Measurements from ENCODE around the gene CLASP1.

The CLASP1 gene

DNA sequence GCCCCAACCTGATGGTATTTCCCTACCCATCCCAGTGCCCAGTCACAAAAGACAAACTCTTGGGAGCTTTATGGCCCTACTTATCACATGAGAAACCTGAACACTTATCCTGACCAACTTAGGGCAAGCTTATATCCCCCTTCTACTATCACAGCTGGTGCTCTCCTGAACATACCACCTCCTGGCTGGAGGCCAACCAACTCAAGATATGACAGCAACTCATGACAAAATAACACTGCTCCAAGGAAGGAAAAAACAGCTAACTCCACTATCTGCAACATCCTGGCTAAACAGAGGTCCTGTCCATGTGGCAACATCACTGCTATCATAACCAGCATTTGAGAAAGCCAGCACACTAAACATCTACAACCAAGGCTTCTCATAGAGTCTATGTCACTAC lies 20.9 kb upstream of the CLASP1 start:
- Histone ChIP-seq H3K4me3 (no peak overlapping the region), H3K27ac (no peak overlapping the region)
- TF ChIP-seq, protein P1, sequence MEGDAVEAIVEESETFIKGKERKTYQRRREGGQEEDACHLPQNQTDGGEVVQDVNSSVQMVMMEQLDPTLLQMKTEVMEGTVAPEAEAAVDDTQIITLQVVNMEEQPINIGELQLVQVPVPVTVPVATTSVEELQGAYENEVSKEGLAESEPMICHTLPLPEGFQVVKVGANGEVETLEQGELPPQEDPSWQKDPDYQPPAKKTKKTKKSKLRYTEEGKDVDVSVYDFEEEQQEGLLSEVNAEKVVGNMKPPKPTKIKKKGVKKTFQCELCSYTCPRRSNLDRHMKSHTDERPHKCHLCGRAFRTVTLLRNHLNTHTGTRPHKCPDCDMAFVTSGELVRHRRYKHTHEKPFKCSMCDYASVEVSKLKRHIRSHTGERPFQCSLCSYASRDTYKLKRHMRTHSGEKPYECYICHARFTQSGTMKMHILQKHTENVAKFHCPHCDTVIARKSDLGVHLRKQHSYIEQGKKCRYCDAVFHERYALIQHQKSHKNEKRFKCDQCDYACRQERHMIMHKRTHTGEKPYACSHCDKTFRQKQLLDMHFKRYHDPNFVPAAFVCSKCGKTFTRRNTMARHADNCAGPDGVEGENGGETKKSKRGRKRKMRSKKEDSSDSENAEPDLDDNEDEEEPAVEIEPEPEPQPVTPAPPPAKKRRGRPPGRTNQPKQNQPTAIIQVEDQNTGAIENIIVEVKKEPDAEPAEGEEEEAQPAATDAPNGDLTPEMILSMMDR (IDR thresholded peaks at IDR 0.05): no peak
- no peak for DNase-seq (ENCODE audit: low spot score)

DNA sequence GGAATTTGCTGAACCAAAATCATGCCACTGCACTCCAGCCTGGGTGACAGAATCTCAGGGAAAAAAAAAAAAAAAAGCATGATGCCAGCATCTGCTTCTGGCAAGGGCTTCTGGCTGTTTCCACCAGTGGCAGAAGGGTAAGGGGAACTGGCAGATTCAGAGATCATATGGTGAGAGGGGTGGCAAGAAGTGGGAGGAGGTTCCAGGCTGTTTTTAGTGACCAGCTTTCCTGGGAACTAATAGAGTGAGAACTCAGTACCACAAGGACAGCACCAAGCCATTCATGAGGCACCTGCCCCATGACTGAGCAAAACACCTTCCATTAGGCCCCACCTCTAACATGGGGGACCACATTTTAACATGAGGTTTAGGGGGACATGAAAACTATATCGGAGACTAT lies 18.4 kb upstream of the CLASP1 start:
- TF ChIP-seq, protein P1 (IDR thresholded peaks at IDR 0.05): no peak
- no peak overlapping the region for H3K4me3 ChIP-seq
- H3K27ac ChIP-seq: no peak overlapping the region
- no peak for DNase-seq (ENCODE audit: low spot score)

DNA sequence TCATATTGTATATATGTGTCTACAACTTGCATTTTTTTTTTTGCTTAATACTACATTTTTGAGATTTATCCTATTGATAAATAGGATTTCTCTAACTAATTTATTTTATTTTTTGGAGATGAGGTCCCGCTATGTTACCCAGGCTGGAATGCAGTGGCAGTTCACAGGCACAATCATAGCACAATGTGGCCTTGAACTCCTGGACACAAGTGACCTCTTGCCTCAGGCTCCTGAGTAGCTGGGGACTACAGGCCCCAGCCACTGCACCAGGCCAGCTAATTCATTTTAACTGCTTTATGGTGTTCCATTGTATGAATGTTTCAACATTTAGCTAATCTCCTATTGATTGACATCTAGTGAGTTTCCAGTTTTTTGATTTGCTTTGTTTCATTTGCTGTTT lies 16.8 kb upstream of the CLASP1 start:
- no peak overlapping the region for H3K27ac ChIP-seq
- DNase-seq (ENCODE audit: low spot score): no peak
- TF ChIP-seq, protein P1 (IDR thresholded peaks at IDR 0.05): no peak
- no peak overlapping the region for H3K4me3 ChIP-seq

DNA sequence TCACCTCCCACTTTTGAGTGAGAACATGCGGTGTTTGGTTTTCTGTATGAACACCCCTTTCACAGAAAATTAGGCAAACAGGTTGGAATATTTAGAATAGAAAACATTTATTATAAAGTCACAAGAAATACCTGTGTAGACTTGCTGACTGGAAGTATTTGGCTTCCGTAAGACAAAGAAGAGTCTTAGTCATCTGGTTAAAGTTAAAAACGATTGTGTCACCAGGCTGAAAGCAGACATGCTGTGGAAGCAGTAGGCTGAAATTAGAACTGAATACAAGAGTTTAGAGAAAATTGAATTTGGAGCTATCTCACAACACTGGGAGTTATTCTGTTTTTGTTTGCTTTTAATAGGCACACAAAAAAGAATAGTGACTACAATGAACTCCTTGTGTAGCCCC lies 16.2 kb upstream of the CLASP1 start:
- H3K4me3 ChIP-seq: no peak overlapping the region
- TF ChIP-seq, protein P1 (IDR thresholded peaks at IDR 0.05): no peak
- no peak overlapping the region for H3K27ac ChIP-seq
- no peak for DNase-seq (ENCODE audit: low spot score)

DNA sequence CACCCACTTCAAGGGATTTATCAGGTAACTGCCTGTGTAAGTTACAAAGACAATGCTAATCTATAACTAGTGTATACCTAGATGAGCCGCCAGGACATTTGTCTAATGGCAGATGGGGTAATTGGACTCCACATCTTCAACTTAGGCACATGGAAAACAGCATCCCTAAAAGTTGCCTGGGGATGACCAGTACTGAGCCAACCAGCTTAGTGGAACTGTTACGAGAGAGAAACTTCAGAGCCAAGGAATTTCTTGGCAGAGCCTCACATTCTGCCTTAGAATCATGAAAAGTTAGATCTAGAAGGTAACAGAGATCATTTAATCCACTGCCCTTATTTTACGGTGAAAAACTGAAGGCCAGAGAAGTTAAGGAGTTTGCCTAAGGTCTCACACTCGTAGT lies 15.5 kb upstream of the CLASP1 start:
- TF ChIP-seq, protein P1 (IDR thresholded peaks at IDR 0.05): no peak
- H3K27ac ChIP-seq: no peak overlapping the region
- DNase-seq (ENCODE audit: low spot score): no peak
- no peak overlapping the region for H3K4me3 ChIP-seq

DNA sequence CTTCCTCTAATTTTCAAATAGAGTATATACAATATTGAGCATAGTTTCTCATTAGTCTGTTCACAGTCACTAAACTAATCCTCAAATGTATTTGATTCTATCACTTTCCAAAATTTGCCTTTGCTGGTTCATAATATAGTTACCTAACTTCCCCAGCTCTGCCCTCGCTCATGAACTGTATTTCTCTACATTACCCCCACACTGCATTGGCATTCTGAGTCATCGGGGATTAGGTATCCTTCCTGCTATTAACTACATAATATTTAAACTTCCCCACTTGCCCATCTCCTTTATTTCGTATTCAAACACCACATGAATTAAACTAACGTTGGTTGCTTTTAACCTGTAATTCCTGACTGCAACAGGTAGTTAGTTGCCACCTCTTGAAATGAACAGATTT lies 14.8 kb upstream of the CLASP1 start:
- Histone ChIP-seq H3K27ac (no peak overlapping the region), H3K4me3 (no peak overlapping the region)
- TF ChIP-seq, protein P1 (IDR thresholded peaks at IDR 0.05): no peak
- no peak for DNase-seq (ENCODE audit: low spot score)

DNA sequence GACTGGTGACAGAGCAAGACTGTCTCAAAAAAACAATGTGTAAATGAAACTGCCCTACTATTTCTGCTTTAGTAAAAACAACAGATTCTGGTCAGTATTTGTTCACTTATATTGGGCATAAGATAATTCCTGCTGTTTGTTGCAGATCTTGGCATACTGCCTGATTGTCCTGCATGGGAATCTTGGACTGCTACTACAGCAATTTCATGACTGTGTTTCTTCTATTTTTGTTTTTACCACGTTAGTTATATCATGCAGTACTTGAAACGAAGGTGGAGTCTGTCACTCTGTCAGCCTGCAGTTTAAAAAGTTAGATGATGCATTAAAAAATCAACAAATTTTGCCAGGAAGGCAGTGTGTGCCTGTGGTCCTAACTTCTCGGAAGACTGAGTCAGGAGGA lies 14.2 kb upstream of the CLASP1 start:
- no peak overlapping the region for H3K4me3 ChIP-seq
- no peak overlapping the region for H3K27ac ChIP-seq
- DNase-seq (ENCODE audit: low spot score): no peak
- TF ChIP-seq, protein P1 (IDR thresholded peaks at IDR 0.05): no peak

Data from coronary artery (tissue), 2 donors.